Activated naive CD8-positive, alpha-beta T cell treated with anti-CD3 and anti-CD28 coated beads, Interleukin-2, amount 10 ng/mL, durations not matched to agents 7 days and 5 days (primary cell): ENCODE data around the gene LAMA2. TPM values are rescaled to one million over a fixed set of nuclear protein-coding genes. Genes with fewer than 3 reads are reported as not detected.
"Not testable (repeated sequence)": the region's sequence is repeated elsewhere in the genome, so short reads cannot be mapped to it uniquely, and the experiment has no call there.

Experiments
- ATAC-seq: fragments of 150-1000 bp; cut with Tn5 transposase; one replicate; pipeline ENCODE4 v1.10.0; 2021; ENCODE audit warnings: low read depth, moderate library complexity
- POLR2A ChIA-PET: fragments of 350-600 bp; sonication (Branson Sonifier 250); formaldehyde crosslinking; loops from one replicate; lab custom pipeline; 2021; ENCODE audit warnings: antibody characterized with exemption; lab: Charles Lee
- DNase-seq: peaks from one replicate; pipeline ENCODE4 v3.0.0; 2021
- H3K27ac Mint-ChIP-seq: one replicate; pipeline ENCODE4 v1.8.0; 2022; ENCODE audit warnings: mild to moderate bottlenecking, mixed read lengths
- H3K27me3 Mint-ChIP-seq: one replicate; pipeline ENCODE4 v1.8.0; 2022; ENCODE audit warnings: mild to moderate bottlenecking, moderate library complexity, mixed read lengths
- H3K36me3 Mint-ChIP-seq: one replicate; pipeline ENCODE4 v1.8.0; 2021; ENCODE audit warnings: mild to moderate bottlenecking, mixed read lengths
- H3K4me1 Mint-ChIP-seq: one replicate; pipeline ENCODE4 v1.8.0; 2021; ENCODE audit warnings: mixed read lengths
- H3K4me3 Mint-ChIP-seq: one replicate; pipeline ENCODE4 v1.8.0; 2022; ENCODE audit warnings: mild to moderate bottlenecking, moderate library complexity, mixed read lengths
- H3K9me3 Mint-ChIP-seq: one replicate; pipeline ENCODE4 v1.8.0; 2021; ENCODE audit warnings: mixed read lengths
- total RNA-seq, 2 experiments: library from RNA; stranded (reverse); gene quantifications; one replicate each; pipeline ENCODE4 v1.2.3, GENCODE V29; 2021

The LAMA2 gene
- total RNA-seq, 2 experiments from 2014 or later = not detected

GRCh38 chr6:129140526-129140925, 257.6 kb downstream of the LAMA2 start:
- no peak for ATAC-seq
- no peak for DNase-seq

GRCh38 chr6:129141499-129141898, 258.6 kb downstream of the LAMA2 start:
- Mint-ChIP-seq H3K36me3 (no peaks in the 10 kb centered on the region), H3K4me3 (no peak overlapping the region), H3K4me1 (no peaks in the 10 kb centered on the region), H3K9me3 (no peaks in the 10 kb centered on the region), H3K27me3 (peaks cover 2% of the 10 kb centered on the region), H3K27ac (no peak overlapping the region)
- DNase-seq (no peak), ATAC-seq (no peak)
- POLR2A ChIA-PET = no interaction called here

More at GRCh38 chr6:129140526-129140925, 257.6 kb downstream of the LAMA2 start:
- Mint-ChIP-seq H3K9me3 (no peaks in the 10 kb centered on the region), H3K27ac (no peak overlapping the region), H3K27me3 (peaks cover 2% of the 10 kb centered on the region), H3K36me3 (no peaks in the 10 kb centered on the region), H3K4me3 (no peak overlapping the region), H3K4me1 (no peaks in the 10 kb centered on the region)
- POLR2A ChIA-PET = no interaction called here

- Mint-ChIP-seq H3K4me3 (no peak overlapping the region), H3K27ac (no peak overlapping the region), H3K27me3 (peaks cover 3% of the 10 kb centered on the region), H3K9me3 (no peaks in the 10 kb centered on the region), H3K4me1 (no peaks in the 10 kb centered on the region), H3K36me3 (no peaks in the 10 kb centered on the region)
- DNase-seq = no peak
- ATAC-seq = no peak
- POLR2A ChIA-PET = no interaction called here
Measured at GRCh38 chr6:129146902-129147301, 264.0 kb downstream of the LAMA2 start.

GRCh38 chr6:129150507-129150906, 267.6 kb downstream of the LAMA2 start:
- ATAC-seq (no peak), DNase-seq (no peak)
- POLR2A ChIA-PET = no interaction called here
- H3K36me3 Mint-ChIP-seq = no peaks in the 10 kb centered on the region
- no peaks in the 10 kb centered on the region for H3K9me3 Mint-ChIP-seq
- no peaks in the 10 kb centered on the region for H3K4me1 Mint-ChIP-seq
- H3K27ac Mint-ChIP-seq = no peak overlapping the region
- no peak overlapping the region for H3K4me3 Mint-ChIP-seq
- H3K27me3 Mint-ChIP-seq = peaks cover 3% of the 10 kb centered on the region

- H3K9me3 Mint-ChIP-seq = no peaks in the 10 kb centered on the region
- no peak overlapping the region for H3K27ac Mint-ChIP-seq
- no peaks in the 10 kb centered on the region for H3K4me1 Mint-ChIP-seq
- ATAC-seq (no peak), DNase-seq (no peak)
- peaks cover 3% of the 10 kb centered on the region for H3K27me3 Mint-ChIP-seq
- H3K36me3 Mint-ChIP-seq = no peaks in the 10 kb centered on the region
- H3K4me3 Mint-ChIP-seq = no peak overlapping the region
- POLR2A ChIA-PET = no interaction called here
Measured at GRCh38 chr6:129153257-129153656, 270.3 kb downstream of the LAMA2 start.

- H3K27ac Mint-ChIP-seq, POLR2A ChIA-PET, DNase-seq, H3K9me3 Mint-ChIP-seq, ATAC-seq, H3K36me3 Mint-ChIP-seq, H3K4me1 Mint-ChIP-seq, H3K4me3 Mint-ChIP-seq, H3K27me3 Mint-ChIP-seq: not testable (repeated sequence)
Measured at GRCh38 chr6:129159242-129159641, 276.3 kb downstream of the LAMA2 start.

- no peak for ATAC-seq
- H3K9me3 Mint-ChIP-seq = no peaks in the 10 kb centered on the region
- no peaks in the 10 kb centered on the region for H3K36me3 Mint-ChIP-seq
- no peak for DNase-seq
- H3K4me3 Mint-ChIP-seq = no peak overlapping the region
- H3K27me3 Mint-ChIP-seq = no peaks in the 10 kb centered on the region
- POLR2A ChIA-PET = no interaction called here
- no peaks in the 10 kb centered on the region for H3K4me1 Mint-ChIP-seq
- H3K27ac Mint-ChIP-seq = no peak overlapping the region
Measured at GRCh38 chr6:129162605-129163004, 279.7 kb downstream of the LAMA2 start.

- Mint-ChIP-seq H3K27ac (no peak overlapping the region), H3K36me3 (no peaks in the 10 kb centered on the region), H3K27me3 (no peaks in the 10 kb centered on the region), H3K4me3 (no peak overlapping the region), H3K9me3 (no peaks in the 10 kb centered on the region), H3K4me1 (no peaks in the 10 kb centered on the region)
- DNase-seq = no peak
- no peak for ATAC-seq
- POLR2A ChIA-PET = no interaction called here
Measured at GRCh38 chr6:129163551-129163950, 280.6 kb downstream of the LAMA2 start.

GRCh38 chr6:129164032-129164431, 281.1 kb downstream of the LAMA2 start:
- no peaks in the 10 kb centered on the region for H3K4me1 Mint-ChIP-seq

GRCh38 chr6:129172279-129172995, 289.5 kb downstream of the LAMA2 start:
- H3K27ac Mint-ChIP-seq, H3K27me3 Mint-ChIP-seq, H3K4me3 Mint-ChIP-seq, ATAC-seq, H3K4me1 Mint-ChIP-seq, POLR2A ChIA-PET, H3K36me3 Mint-ChIP-seq, H3K9me3 Mint-ChIP-seq, DNase-seq: not testable (repeated sequence)

More at GRCh38 chr6:129164032-129164431, 281.1 kb downstream of the LAMA2 start:
- H3K4me3 Mint-ChIP-seq = no peak overlapping the region
- no peaks in the 10 kb centered on the region for H3K27me3 Mint-ChIP-seq
- POLR2A ChIA-PET = no interaction called here
- DNase-seq (no peak), ATAC-seq (no peak)
- H3K36me3 Mint-ChIP-seq = no peaks in the 10 kb centered on the region
- H3K9me3 Mint-ChIP-seq = no peaks in the 10 kb centered on the region
- no peak overlapping the region for H3K27ac Mint-ChIP-seq

- no peaks in the 10 kb centered on the region for H3K36me3 Mint-ChIP-seq
- no peak overlapping the region for H3K4me3 Mint-ChIP-seq
Measured at GRCh38 chr6:129175066-129175465, 292.1 kb downstream of the LAMA2 start.

GRCh38 chr6:129177801-129178200, 294.9 kb downstream of the LAMA2 start:
- peaks cover 7% of the 10 kb centered on the region for H3K27me3 Mint-ChIP-seq
- DNase-seq (no peak), ATAC-seq (no peak)
- no peaks in the 10 kb centered on the region for H3K9me3 Mint-ChIP-seq
- H3K27ac Mint-ChIP-seq = no peak overlapping the region
- H3K36me3 Mint-ChIP-seq = no peaks in the 10 kb centered on the region
- no peaks in the 10 kb centered on the region for H3K4me1 Mint-ChIP-seq
- no peak overlapping the region for H3K4me3 Mint-ChIP-seq
- POLR2A ChIA-PET = no interaction called here

More at GRCh38 chr6:129175066-129175465, 292.1 kb downstream of the LAMA2 start:
- POLR2A ChIA-PET = no interaction called here
- H3K27me3 Mint-ChIP-seq = peaks cover 5% of the 10 kb centered on the region
- no peak overlapping the region for H3K27ac Mint-ChIP-seq
- H3K4me1 Mint-ChIP-seq = no peaks in the 10 kb centered on the region
- ATAC-seq (no peak), DNase-seq (no peak)
- H3K9me3 Mint-ChIP-seq = no peaks in the 10 kb centered on the region

- ATAC-seq = no peak
- H3K9me3 Mint-ChIP-seq = no peaks in the 10 kb centered on the region
Measured at GRCh38 chr6:129179283-129179682, 296.3 kb downstream of the LAMA2 start.

GRCh38 chr6:129181001-129181400, 298.1 kb downstream of the LAMA2 start:
- H3K4me3 Mint-ChIP-seq = no peak overlapping the region
- H3K27me3 Mint-ChIP-seq = peaks cover 2% of the 10 kb centered on the region
- POLR2A ChIA-PET = no interaction called here

More at GRCh38 chr6:129179283-129179682, 296.3 kb downstream of the LAMA2 start:
- Mint-ChIP-seq H3K36me3 (no peaks in the 10 kb centered on the region), H3K4me3 (no peak overlapping the region), H3K4me1 (no peaks in the 10 kb centered on the region), H3K27ac (no peak overlapping the region), H3K27me3 (peaks cover 2% of the 10 kb centered on the region)
- POLR2A ChIA-PET = no interaction called here
- no peak for DNase-seq

More at GRCh38 chr6:129181001-129181400, 298.1 kb downstream of the LAMA2 start:
- Mint-ChIP-seq H3K4me1 (no peaks in the 10 kb centered on the region), H3K9me3 (no peaks in the 10 kb centered on the region), H3K36me3 (no peaks in the 10 kb centered on the region), H3K27ac (no peak overlapping the region)
- DNase-seq (no peak), ATAC-seq (no peak)
